GM18870 (cell line): ENCODE measurements around the gene PNPLA5.

ENCODE experiments used
- ATAC-seq: cut with Tn5 transposase; IDR thresholded peaks from one replicate; pipeline ENCODE4 v1.9.1; 2021; ENCODE audit warnings: moderate library complexity; ENCODE audit not compliant: unreplicated experiment

PNPLA5 gene

GRCh38 chr22:43857367-43857766, 34.4 kb downstream of the PNPLA5 start:
- no peak for ATAC-seq

GRCh38 chr22:43855431-43855830, 36.4 kb downstream of the PNPLA5 start:
- ATAC-seq, result no peak

- ATAC-seq, result no peak
Observed at GRCh38 chr22:43854786-43855271, 37.0 kb downstream of the PNPLA5 start.

GRCh38 chr22:43854121-43854785, 37.6 kb downstream of the PNPLA5 start:
- ATAC-seq, result no peak

- ATAC-seq, result no peak
Observed at GRCh38 chr22:43853328-43853931, 38.4 kb downstream of the PNPLA5 start.

GRCh38 chr22:43852573-43853327, 39.1 kb downstream of the PNPLA5 start:
- ATAC-seq, result no peak

GRCh38 chr22:43851979-43852307, 39.9 kb downstream of the PNPLA5 start:
- ATAC-seq, result no peak

- no peak for ATAC-seq
Observed at GRCh38 chr22:43851058-43851978, 40.5 kb downstream of the PNPLA5 start.

- ATAC-seq, result no peak
Observed at GRCh38 chr22:43850529-43850928, 41.3 kb downstream of the PNPLA5 start.

- ATAC-seq, result no peak
Observed at GRCh38 chr22:43849731-43850130, 42.1 kb downstream of the PNPLA5 start.

GRCh38 chr22:43848366-43849171, 43.2 kb downstream of the PNPLA5 start:
- no peak for ATAC-seq

- ATAC-seq, result no peak
Observed at GRCh38 chr22:43847376-43848289, 44.2 kb downstream of the PNPLA5 start.

- no peak for ATAC-seq
Observed at GRCh38 chr22:43846966-43847365, 44.8 kb downstream of the PNPLA5 start.

GRCh38 chr22:43845981-43846380, 45.8 kb downstream of the PNPLA5 start:
- ATAC-seq, result no peak

GRCh38 chr22:43844560-43845545, 47.0 kb downstream of the PNPLA5 start:
- no peak for ATAC-seq

GRCh38 chr22:43843783-43844530, 47.9 kb downstream of the PNPLA5 start:
- no peak for ATAC-seq

- no peak for ATAC-seq
Observed at GRCh38 chr22:43841742-43842141, 50.1 kb downstream of the PNPLA5 start.
